GM21737 (cell line): ENCODE data around the gene ADRA2C.
"Not testable (repeated sequence)": the region's sequence is repeated elsewhere in the genome, so short reads cannot be mapped to it uniquely, and the experiment has no call there.

Experiments used
- ATAC-seq: cut with Tn5 transposase; IDR thresholded peaks from one replicate; pipeline ENCODE4 v1.9.1; 2021; ENCODE audit warnings: mild to moderate bottlenecking, moderate library complexity; ENCODE audit not compliant: unreplicated experiment

ADRA2C gene

DNA sequence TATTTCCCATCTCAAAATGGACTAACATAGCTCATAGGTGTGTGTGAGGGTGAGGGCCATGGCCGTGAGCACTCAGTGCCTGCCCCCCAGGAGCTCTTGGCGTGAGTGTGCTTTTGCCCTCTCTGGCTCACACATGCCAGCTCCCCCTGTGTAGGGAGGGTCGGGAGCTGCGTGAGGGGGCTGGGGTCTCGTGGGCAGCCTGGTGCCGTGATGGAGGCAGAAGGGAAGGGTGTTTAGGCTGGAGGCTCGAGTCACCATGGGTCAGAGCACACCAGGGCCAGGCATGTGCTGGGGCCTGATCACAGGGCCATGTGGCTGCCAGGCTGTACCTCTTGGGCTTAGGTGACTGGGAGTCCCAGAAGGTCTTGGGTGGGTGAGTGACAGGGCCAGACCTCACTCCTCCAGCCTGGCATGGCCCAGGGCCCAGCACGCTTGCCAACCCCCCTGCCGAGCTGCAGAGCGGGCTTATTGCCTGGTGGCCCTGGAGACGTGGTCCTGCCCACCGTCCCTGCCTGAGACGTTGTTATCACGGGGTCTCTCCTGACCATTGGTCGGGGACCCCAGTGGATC is 44.0 kb downstream of the ADRA2C start:
- no peak for ATAC-seq

DNA sequence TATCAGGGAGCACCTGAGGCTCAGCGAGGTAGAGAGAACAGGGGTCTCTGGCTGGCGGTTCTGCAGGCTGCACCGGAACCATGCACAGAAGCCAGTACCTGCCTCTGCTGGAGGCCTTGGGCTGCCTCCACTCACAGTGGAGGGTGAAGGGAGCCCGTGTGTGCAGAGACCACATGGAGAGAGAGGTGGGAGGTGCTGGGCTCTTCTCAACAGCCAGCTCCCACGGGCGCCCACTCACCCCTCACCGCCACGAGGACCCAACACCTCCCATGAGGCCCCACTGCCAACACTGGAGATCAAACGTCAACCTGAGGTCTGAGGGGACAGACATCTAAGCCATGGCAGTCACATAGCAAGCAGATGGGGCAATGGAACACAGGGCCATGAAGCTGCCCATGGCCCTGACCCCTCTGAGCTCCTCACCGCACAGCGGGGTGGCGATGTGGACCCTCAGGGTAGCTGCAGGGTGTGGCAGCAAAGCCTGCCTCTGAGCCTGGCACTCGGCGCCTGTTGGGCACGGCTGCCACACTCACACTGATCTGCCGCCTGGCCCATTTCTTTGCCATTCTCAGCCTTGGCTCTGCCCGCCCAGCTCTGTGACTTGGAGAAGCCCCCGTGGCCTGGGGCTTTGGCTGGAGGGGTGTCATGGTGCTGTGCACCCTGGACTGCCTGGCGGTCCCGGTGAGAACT is 44.8 kb downstream of the ADRA2C start:
- ATAC-seq, result no peak

DNA sequence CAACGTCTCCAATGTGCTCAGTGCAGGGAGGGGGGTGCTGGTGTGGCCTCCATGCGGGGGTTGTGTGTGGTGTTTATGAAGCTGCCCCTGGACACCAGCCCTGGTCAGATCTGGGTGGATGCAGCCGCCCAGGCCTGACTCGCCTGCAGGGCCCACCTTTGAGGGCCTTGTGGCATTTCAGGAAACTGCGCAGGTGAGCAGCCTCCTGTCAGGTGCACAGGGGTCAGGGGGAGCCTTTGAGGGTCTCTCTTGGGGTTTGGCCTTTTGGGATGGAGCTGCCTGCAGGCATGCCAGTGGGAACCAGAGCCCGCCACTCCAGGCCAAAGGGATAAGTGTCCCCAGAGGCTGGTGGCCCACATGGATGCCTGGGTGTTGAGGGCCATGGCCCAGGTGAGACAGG is 45.4 kb downstream of the ADRA2C start:
- no peak for ATAC-seq

DNA sequence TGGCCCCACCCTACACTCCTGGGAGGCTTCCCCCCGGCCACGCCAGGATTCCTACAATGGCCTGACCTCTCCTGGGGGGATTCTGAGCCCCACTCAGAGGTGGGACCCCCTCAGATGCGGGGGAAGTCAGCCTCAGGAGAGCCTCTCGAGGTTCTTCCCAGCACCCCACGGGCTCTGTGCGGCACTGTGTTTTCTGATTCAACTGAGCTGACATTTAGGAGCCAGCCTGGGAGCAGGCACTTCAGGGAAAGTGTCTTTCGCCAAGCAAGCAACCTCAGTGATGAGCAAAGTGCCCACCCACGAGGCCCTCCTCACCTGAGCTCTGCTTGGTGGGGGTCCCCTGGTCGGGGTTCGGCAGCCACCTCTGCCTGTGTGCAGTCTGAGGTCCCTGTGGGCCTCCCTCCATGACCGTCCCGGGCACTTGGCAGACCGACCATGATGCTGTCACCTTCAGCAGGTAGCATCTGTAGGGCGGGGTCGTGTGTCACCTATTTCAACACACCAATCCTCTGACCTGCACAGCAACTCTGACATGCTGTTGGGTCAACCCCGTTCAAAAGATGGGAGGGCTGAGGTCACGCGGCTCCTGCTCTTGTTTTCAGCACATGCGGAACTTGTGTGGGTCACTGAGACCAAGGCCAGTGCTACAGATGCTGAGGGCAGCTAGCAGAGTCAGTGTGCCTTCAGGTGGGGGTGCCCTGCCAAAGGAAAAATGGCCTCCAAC is 46.2 kb downstream of the ADRA2C start:
- ATAC-seq, result no peak

DNA sequence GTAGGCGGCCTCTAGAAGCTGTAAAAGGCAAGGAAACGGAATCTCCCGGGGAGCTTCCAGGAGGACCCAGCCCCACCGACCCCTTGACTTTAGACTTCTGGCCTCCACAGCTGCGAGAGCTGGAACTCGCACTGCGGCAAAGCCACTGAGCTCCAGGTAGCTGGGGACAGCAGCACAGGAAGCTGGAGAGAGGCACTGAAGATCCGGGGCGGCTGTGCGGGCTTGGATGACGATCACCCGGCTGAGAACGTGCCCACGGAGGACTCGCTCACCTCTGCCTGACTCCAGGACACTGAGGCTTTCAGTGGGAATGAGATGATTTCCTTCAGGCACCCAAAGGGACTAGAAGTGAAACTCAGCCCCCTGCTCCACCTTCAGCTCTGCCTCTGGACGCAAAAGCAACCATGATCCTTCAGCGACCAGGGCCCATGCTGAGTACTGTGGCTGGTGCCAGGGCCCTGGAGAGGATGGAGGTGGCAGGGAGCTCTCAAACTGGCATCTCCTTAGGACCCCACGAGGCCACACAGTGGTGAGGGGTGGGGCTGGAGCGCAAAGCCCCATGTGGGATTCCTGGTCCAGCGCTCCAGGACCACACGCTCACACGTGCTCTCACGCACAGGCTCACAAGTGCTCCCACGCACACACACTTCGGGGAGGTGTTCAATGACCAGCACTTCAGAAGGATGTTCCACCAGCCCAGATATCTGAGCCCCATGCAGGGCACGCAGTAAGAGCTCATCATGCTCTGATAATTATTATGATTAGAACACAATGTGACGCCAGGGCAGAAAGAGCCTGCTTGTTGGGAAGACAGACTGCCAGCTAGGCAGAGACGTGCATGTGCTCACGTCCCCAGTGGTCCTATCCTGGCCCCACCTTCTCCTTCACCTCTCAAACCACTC is 47.2 kb downstream of the ADRA2C start:
- no peak for ATAC-seq

DNA sequence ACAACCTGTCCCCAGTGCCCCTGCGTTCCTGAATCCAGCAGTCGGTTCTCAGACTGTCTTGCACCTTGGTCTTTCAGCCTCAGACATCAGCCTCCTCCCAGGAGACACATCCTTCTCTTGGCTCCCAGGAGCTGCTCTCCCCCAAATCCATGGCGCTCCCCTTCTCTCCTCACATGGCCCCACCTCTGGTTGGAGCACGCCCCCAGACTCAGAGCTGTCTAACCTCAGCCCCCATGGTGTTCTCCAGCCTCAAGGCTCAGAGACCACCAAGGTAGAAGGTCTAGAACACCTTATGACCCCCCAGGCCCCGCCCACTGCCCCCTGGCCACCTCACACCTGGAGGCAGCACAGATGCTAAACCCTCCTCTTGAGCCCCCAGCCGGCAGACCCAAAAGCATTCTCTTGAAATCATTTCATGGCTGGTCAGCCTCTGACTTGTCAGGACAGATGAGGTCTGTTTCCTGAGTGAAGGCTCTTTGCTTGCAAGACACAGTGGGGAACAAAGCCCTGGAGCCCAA is 47.9 kb downstream of the ADRA2C start:
- ATAC-seq, result no peak

DNA sequence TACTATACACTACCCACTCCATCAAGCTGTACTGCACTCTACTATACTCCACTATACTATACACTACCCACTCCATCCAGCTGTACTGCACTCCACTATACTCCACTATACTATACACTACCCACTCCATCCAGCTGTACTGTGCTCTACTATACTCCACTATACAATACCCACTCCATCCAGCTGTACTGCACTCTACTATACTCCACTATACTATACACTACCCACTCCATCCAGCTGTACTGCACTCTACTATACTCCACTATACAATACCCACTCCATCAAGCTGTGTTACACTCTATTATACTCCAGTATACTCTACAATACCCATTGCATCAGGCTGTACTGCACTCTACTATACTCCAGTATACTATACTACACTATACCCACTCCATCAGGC is 48.7 kb downstream of the ADRA2C start:
- ATAC-seq, result not testable (repeated sequence)

DNA sequence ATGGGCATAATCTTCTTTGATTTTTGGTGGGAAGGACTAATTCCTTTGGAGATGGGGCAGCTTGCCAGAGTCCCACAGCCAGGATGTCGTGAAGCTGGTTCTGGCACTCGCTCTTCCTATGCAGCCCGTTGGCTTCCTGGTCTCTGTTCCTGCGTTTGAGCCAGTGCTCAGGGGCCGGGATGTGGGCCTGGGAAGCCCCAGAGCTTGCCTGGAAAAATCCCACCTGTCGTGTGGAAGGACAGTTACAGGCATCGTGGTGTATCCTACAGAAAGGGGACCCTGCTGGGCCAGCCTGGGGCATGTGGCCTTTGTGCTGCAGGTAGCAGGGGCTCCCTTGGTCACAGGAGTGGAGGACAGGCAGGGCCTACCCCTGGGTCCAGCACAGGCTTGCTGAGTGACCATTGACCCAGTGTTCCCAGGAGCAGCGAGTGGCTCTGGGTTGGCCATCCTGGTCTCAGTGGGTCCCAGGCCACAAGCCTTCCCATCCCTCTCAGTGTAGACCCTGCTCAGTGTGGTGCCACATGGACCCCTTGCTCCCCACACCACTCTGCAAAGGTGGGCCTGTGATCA is 50.2 kb downstream of the ADRA2C start:
- no peak for ATAC-seq

DNA sequence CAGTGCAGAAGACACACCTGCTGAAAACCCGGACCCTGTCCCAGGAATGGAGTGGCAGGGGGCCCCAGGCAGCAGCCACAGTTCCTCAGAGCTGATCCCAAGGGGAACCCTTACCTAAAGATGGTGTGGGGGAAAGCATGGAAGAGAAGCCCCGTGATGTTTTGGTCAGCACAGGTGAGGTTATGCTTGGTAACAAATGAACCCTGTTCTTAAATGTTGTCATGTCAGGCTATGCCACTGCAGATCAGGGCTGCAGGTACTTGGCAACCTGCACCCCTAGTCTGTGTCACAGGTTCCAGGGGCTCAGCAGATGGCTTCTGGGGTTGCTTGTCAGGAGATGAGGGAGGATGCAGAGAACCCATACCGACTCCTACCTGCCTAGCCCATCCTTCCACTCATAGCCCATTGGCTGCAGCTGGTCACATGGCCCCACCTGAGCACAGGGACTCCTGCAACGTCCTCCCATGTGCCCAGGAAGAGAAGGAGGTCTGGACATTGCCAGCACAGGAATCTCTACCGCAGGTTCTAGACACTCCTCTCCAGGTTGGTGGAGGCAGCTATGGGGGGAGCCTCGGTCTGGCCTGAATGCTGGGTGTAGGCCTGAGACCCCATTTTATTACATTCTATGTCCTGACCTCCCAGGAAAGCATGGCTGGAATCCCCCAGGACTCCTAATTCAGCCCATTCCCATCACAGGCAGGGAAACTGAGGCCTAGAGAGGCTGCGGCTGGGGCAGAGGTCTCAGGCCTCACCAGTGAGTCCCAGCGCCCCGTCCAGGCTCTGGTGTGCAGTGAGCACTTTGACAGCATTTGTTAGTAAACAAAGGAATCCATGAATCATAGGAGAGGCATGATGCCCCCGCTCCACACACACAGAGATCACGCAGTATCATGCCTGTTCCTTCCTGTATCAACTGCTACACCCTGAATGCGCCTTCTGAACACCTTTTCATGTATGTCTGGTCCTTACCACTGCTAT is 51.1 kb downstream of the ADRA2C start:
- no peak for ATAC-seq
